ENCODE results near the gene KCNH1.

The KCNH1 gene

DNA sequence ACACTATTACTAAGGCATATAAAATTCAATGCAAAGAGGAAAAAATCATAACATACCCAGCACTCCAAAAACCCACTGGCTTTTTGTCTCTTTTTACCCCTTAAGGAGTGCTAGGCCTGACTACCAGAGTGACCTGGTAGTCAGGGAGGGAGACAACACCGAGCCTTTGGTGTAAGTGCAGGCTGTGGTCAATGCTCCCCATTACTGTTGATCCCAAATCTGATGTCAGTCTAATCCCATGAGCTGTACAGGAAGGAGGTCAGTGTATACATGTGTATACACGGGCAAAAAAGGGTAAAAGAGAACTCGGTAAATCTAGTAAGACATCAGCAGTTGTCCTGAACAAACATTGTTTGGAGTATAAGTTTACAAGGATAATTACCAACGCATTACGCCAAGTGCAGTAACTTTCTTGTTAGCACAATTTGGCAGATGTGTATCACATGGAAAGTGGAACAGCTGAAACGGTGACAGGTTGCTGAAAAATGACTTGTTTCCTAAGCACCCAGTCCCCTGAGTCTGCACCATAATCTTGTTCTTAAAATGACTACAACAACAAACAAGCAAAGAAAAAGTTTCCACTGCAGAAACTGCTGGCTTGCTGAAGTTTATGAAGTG lies 217.9 kb downstream of the KCNH1 start:
- no peak for DNase-seq

DNA sequence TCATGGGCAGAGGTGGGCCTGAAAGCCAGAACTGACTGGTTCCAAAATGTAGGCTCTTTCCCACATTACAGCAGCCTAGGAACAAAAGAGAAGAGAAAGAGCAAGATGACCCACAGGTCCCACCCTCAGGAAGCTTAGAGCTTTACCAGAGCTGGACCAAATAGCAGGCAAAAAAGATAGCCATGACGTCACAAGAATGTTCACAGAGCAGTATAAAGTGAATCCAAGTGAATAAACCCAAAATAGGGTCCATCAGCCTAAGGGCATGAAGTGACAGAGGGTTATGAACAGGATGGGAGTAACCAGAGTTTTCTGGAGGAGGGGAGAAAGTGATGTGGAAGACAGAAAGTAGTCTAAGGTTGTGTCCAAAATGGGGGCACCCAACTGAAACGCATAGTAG lies 221.2 kb downstream of the KCNH1 start:
- DNase-seq, result no peak

DNA sequence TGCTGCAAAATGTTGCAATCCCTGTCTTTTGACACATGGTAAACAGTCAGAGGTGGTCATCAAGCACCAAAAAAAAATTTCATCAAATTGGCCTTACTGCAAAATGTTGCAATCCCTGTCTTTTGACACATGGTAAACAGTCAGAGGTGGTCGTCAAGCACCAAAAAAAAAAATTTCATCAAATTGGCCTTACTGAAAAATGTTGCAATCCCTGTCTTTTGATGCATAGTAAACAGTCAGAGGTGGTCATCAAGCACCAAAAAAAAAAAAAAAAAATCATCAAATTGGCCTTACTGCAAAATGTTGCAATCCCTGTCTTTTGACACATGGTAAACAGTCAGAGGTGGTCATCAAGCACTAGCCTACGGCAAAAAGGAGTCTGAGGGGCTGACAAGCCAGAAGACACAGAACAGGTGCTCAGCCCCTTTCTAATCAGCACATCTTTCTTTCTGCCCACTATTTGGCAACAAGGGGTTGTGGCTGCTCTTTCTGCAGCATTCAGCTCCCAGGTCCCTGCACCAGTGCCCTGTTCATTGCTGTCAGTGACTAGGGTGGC lies 223.8 kb downstream of the KCNH1 start:
- DNase-seq, result no peak

DNA sequence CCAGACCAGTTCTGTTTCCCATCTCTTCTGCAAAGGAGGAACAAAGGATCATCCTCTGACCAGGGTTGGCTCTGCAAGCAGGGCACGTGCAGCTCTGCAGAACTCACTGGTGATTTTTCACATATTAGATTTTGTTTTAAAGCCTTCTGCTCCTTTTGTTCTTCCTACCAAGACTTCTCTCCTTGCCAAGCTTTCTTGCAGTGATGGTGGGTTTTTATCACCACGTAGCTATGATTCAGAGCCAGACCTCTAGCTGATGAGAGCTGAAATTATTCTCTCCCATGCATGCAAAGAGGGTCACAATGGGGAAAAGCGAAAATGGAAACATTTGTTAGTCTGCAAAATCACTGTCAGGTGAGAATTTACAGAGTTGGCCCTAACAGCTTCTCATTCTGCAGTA lies 225.2 kb downstream of the KCNH1 start:
- no peak for DNase-seq

DNA sequence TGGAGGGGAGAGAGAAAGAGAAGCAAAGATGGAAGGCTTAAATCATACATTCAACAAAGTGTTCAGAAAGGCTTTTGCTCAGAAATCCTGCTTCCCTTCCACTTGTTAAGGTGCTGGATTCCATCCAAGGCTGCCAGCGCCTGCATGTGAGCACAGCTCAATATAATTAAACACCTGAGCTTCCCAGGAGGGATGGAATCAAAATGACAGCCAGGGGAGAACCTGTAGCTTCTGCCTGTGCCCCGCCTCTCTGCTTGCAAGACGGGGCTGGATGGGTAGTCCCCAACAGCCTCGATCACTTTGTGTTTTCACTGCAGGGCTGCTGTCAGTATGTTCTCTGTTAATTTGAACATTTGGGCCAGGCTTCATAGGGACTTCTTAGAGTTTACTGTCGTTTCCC lies 225.7 kb downstream of the KCNH1 start:
- no peak for DNase-seq

DNA sequence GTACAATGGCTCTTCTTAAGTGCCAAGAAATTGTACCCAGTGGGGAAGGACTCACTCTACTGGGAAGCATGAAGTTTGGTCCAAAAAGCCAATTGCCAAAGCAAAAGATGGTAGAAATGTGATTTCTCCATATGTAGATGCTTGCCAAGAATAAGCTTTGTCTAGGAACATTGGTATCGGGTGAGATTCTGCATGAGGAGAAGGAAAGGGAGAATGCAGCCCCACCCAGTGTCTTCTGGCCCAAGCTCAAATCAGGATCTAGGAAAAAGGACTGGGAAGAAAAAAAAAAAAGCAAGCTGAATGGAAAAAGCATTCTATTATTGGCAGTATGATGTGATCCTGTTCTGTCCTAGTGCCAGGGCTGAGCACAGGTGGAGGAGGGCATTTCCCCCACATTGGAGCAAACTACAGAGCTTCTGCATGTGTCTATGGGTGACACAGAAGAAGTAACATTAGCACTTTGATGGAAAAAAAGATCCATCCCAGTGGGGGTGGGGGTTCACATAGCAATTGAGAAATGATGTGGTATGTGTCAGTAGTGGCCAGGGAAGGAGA lies 226.6 kb downstream of the KCNH1 start:
- no peak for DNase-seq

DNA sequence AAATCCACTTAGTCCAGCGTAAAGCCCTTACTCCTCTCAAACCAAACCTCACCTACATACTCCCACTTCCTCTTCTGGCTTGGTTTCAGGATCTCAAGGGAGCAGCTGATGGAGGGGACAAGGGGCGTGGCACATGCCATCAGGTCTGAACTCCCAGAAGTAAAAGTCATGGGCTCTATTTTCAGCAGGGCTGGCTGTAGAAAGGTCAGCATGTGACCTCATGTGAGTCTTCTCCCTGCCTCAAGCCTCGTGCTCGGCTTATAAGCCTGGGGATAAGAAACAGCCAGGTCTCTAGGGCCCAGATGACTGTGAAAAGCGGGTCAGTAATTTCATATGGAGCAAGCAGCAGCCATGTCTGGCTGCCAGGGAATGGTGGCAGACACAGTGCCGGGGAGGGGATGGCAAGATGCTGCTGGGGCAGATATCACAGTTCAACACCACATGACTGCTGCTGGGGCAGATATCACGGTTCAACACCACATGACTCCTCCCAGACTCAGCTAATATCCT lies 227.9 kb downstream of the KCNH1 start:
- DNase-seq, result no peak

DNA sequence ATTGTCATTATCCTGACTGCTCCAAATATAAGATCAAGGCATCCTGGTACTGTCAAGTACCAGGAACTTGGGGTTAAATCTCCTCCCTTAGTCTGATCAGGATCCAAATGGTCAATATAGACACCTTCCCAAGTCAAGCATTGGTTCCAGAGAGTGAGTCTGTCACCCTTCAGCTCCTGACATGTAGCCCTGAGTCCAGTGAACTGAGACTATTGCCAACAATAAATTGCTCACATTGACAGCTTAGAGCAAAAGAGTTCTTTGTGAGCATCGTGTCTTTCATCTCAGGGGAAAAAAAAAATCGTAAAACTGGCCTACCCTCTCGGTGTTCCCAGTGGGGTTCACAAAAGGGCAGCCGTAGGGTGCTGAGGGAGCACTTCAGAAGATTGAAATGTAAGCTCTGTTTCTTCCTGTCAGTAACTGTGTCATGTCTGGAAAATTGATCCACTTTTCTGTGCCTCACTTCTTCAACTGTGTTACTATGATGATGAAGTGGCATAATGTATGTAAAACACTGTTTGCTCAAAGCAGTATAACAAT lies 228.5 kb downstream of the KCNH1 start:
- DNase-seq, result no peak

DNA sequence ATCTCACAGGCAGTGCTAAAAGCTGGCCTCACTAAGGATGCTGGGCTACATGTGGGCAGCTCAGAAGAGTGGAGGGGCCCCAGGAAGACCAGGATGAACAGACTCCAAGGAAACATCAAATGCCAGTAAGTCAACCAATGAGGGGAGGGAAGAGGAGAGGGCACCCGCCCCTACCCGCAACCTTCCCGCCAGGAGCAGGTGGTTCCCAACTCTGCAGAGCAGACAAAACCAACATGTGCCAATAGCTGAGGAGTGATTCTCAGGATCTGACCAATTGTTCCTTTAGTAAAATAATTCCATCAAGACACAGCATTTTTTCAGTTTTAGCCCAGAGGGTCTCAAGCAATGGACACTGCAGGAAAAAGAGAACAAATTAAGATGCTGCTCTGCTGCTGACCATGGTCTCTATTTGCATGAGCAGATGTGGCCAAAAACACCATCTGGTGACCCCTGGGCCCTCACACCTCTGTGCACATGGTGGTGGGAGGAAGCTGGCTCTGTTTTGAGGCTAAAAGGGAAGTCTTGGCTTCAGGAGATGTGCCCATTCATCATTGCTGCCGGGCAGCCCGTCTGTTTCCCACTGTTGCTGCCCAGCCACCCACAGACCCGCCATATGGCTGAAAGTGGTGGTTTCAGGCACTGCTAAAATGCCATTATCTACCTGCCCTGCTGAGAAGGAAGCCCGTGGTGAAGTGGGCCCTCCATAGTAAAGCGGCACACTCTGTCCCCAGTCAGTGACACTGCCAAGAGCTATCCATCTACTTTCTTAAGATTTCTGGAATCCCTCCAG lies 231.8 kb downstream of the KCNH1 start:
- no peak for DNase-seq

DNA sequence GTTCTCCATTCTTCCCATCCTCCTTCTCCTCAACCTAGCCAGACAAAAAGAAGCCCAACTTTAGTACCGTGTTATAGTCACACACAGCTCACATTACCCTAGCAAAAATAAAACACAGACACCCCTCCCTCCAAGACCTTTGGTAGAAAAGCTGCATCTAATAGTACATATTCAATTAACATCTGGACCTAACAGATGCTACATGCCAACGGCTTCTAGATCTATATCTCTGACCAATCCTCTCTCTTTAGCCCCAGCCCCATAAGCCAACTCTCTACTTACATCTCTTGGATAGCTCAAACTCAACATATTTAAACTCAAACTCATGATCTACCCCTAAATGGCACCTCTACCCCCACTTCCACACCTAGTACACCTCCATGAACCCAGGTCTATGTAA lies 233.1 kb downstream of the KCNH1 start:
- DNase-seq, result no peak

DNA sequence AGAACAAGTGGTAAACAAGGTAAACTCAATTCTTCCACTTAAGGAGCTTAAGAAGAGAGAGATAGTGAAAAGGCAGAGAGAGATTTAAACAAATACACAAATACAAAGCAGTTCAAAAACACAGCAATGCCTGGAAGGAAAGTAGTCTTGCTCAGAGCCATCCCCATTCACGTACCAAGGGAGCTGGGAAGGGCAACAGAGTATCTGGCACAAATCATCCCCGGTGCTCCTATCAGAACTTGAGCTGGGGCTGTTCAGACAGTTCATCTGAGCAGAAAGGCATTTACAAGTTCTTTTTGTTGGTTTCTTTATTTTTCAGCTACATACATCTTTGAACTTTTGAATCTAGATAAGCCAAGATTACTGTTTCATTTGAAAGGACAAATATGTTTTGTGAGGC lies 233.9 kb downstream of the KCNH1 start:
- no peak for DNase-seq

DNA sequence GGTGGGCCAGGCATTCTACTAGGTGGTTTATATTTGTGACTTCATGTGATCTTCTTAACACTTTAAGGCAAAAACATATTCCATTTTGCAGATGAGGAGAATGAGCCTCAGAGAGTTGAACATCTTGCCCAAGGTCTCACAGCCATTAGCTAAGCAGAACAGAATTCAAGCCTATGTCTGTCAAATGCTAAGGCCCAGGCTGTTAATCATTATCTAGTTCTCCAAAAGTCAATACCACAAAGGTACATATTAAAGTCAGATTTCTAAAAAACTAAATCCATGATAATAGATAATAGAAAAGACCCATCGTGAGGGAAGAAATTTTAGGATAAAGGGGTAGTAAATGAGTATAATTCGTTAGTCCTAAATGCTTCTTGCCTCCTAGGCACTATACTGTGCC lies 234.3 kb downstream of the KCNH1 start:
- no peak for DNase-seq

DNA sequence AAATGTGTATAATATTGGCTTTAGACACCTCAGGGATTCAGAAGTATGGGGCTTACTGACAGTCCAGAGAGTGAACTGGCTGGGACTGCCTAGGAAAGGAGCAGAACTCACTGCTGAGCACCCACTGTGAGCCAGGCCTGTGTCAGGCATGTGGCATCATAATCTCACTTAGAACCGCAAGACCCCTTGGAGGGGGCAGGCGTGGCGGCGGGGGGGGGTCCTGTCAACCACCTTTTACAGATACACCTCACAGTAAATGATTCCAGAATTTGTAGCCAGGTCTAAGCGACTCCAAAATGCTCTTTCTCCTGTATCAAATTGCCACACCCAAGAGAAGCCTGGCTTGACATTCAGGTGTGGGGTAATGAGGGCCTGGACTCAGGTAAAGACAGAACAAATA lies 235.5 kb downstream of the KCNH1 start:
- no peak for DNase-seq

DNA sequence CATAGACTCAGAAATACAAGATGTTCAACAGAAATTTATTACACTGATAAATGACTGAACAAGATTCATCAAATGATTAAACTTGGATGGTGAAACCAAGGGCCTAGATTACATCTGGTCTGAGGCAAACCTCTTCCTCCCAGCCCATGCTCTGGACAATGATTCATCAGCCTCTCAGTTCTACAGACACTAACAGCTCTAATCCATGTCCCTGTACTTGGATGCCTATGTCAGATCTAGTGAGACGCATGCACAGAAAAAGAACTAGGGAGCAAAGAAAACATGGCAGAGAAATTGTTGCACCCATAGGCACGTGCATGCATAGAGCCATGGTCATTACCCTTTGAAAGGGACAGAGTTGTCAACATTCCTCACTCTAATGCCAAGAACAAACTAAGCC lies 250.1 kb downstream of the KCNH1 start:
- no peak for DNase-seq

DNA sequence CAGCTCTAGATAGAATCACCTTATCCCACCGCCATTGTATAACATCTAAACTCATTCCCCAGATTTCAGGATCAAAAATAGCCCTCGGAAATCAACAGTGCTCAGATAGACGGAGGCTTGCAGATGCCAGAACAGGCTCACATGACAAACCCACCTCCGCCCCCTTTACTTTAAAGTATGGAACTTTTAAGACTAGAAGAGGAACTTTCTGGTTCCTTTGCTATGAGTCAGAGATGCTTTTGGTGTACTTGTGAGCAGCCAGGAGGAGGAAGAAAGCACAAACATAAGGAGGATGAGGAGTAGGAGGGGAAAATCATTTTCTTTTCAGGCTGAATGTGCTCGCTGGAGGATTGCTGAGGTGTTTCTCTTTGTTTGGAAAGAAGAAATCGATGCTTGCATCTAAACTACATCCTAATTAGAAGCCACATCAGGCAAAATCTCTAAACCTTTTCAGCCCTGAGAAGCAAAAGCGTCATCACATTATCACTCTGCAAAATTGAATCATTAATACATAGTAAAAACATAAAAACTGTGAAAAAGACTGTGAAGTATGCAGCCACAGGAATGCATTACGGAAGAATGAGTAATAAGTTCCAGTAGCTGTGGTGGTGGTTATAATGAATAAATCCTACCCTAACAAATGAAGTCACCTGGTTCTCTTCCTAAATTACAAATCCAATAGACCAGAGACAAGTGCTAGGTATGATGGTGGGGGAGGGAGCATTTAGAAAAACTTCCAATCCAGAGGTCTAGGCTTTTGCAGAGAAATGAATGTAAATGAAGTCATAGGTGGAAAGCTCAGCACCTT lies 251.3 kb downstream of the KCNH1 start:
- no peak for DNase-seq

DNA sequence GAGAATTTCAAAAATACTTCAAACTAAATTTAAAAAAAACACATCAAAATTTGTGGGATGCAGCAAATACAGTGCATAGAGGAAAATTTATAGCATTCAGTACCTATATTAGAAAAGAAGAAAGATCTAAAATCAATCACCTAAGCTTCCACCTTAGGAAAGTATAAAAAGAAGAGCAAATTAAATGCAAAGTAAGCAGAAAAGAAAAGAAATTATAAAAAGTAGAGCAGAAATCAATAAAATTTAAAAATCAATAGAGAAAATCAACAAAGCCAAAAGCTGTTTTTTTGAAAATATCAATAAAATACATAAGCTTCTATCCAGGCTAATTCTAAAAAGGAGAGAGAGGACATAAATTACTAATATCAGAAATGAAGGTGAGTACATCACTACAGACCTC lies 255.4 kb downstream of the KCNH1 start:
- DNase-seq, result no peak

DNA sequence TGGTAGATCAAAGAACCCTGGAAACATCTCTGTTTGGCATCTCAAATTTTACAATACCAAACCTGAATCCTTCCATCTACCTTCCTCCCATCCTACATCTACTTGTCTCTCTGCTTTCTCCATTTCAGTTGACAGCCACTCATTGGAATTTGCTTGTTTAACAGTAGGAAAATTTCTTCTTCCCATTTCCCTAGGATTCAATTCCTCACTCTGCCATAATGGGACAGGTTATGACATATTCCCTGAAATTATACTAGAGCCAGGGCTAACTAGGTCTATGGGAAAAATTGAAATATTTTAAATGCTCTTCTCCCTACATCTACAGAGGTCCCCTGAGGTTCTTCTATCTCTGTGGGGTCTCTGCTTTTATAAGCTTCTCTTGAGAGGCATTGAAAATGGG lies 257.7 kb downstream of the KCNH1 start:
- no peak for DNase-seq

DNA sequence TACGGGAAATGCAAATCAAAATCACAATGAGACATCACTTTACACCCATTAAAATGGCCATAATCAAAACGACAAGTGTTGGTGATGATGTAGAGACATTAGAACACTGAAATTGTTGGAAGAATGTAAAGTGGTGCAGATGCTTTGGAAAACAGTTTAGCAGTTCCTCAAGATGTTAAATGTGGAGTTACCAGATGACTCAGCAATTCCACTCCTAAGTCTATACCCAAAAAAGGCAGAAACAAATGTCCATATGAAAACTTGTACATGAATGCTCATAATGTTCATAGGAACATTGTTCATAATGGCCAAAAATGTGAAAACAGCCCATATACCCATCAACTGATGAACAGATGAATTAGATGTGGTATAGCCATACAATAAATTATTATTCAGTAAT lies 267.4 kb downstream of the KCNH1 start:
- DNase-seq, result no peak

DNA sequence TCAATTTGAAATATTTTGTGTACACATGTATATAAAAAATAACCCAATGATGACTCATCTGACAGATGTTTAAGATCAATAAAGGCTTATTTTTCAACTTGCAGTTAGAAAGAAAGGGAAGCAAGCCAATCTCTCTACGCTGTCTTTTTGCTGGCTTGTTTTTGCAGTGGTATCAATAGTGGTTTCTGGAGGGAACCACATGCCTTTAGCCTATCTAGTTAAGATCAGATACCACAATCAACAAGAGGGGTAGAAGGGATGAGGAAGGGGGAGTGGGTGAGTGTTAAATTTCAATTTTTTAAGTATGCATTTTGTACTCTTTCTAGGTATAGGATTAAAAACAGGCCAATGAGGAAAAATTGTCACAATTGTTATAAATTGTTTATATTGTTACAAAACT lies 276.2 kb downstream of the KCNH1 start:
- no peak for DNase-seq

DNA sequence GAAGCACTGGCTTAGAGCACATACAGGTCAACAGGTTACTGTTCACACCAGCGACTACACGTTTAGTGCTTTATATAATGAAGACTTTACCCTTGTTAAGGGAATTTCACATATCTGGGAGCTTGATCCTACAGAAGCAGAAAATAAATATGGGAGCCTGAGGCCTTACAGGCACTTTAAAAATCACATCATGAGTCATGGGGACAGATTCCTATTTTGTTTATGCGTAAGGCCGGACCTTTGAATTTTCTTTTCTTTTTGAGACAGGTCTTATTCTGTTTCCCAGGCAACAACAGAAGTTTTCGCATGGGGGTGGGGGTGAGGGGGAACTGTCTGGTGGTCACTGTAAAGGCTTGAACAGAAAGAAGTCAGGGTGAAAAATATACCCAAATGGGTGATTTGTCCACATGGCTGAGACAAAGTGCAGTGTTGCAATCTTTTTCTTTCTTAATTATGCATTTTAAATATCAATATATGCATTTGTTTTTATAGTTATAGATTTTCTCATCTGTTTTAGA lies 276.7 kb downstream of the KCNH1 start:
- DNase-seq, result no peak

DNA sequence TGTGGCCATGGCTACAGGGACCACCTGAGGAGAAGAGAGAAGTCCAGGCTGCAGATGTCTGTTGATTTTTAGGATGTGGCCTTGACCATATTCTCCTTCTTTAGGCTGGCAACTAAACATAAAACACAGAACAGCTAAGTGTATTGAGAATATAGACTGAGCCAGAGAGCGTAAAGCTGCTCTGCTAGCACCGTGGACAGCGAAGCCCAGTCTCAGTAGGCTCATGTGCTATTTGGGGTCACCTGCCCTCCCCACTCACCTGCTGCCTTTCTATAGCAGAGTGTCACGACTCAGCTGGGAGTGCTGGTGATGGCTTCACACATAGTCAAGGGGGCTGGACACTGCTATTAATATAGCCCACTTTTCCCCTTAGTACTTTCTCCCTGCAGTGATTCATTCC lies 278.5 kb downstream of the KCNH1 start:
- no peak for DNase-seq

DNA sequence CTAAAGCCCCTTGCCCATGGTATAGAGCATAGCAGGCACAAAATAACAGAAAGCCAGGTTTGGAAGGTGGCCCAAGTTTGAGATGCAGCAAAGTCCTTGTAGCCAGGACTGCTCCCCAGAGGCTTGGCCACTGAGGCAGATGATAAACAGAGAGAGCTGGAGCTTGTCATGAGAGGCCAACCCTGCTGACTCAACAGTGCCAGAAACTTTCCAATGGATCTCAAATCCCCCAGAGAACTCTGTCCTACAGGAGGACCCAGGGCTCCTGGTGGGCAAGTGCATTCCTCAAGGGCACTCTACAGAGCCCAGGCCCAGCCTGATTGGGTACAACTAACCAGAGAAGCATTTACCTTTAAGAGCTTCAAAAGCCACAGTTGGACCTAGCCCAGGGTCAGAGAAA lies 280.7 kb downstream of the KCNH1 start:
- DNase-seq, result no peak

DNA sequence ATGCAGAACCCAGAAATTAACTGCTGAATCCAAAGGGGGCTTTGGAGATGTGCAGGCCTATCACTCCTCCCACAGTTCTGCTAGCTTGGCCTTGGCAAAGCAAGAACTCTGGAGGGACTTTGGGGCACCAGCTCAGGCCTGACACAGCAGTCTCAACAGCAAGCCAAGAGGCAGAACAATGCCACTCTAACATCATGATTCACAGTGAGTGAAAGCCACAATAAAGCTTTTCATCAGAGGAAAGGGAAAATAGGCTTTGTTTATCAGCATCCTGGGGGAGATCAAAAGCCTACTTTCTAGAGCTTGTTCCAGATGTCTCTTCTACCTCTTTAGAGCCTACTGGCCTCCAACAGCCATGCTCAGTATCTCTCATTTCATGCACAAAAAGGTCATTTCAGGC lies 283.4 kb downstream of the KCNH1 start:
- no peak for DNase-seq
